Right lobe of liver (tissue), 6 donors: ENCODE data around the gene NSDHL. TPM values are rescaled to one million over a fixed set of nuclear protein-coding genes. Genes with fewer than 3 reads are reported as not detected.
A peak's percentile ranks its signal among the peaks of the same experiment; 100 is the strongest.

Experiments
- ATAC-seq, 4 donors: fragments of 200-7000 bp; cut with Tn5 transposase; one replicate each; pipeline ENCODE4 v1.9.1; 2020; ENCODE audit warnings: mild to moderate bottlenecking in 4 of 4, moderate library complexity in 4 of 4
- DNase-seq, 3 donors: peaks; one replicate each; pipeline ENCODE4 v3.0.0-alpha.2; 2020
- H3K27ac ChIP-seq, 3 donors: fragments of 200-600 bp; one replicate each; pipeline ENCODE4 v1.8.0; 2022
- H3K27me3 ChIP-seq, 2 donors: fragments of 200-600 bp; one replicate each; pipeline ENCODE4 v1.8.0; 2022
- H3K36me3 ChIP-seq, 4 donors: fragments of 200-600 bp; sonication (generic) in 1 of 4; one replicate each; pipeline versions ENCODE4 v1.5.1 to v1.8.0; 2017 to 2022; ENCODE audit warnings: control low read depth in 1 of 4
- H3K4me1 ChIP-seq, 4 donors: fragments of 200-600 bp; sonication (generic) in 1 of 4; one replicate each; pipeline versions ENCODE4 v1.5.1 to v1.8.0; 2017 to 2022; ENCODE audit warnings: control low read depth in 1 of 4
- H3K4me3 ChIP-seq, 3 donors: fragments of 200-600 bp; one replicate each; pipeline ENCODE4 v1.8.0; 2022
- H3K9me3 ChIP-seq, 4 donors: fragments of 200-600 bp; sonication (generic) in 1 of 4; one replicate each; pipeline versions ENCODE4 v1.5.1 to v1.8.0; 2017 to 2022; ENCODE audit warnings: control low read depth in 1 of 4
- POLR2A ChIP-seq: fragments of 450-650 bp; IDR thresholded peaks from one replicate; pipeline ENCODE4 v1.6.1; 2017; ENCODE audit warnings: antibody characterized with exemption, mild to moderate bottlenecking
- whole genome bisulfite sequencing: methylation state at CpG from one replicate; pipeline ENCODE4 v1.1.6; 2018; ENCODE audit warnings: low coverage, low lambda C conversion rate; ENCODE audit not compliant: insufficient coverage; ENCODE audit errors: missing lambda C conversion rate; 5-methylcytosine and 5-hydroxymethylcytosine counted together
- intact Hi-C, 2 donors: fragments of 100-400 bp; cut with DNase I; formaldehyde crosslinking; loops; one replicate each; pipeline versions ENCODE4 v1.11.2 to v1.14.1; 2022
- total RNA-seq, 6 experiments: library from RNA; depleted of rRNA in 2 of 6; stranded (reverse); fragments of >200 nt in 2 of 6; fragmentation: NEBNext Ultra II Directional in 3 of 6; extraction: Animal tissue kit (Norgen Biotek cat#: 25700) in 3 of 6; gene quantifications; one replicate each; pipeline versions ENCODE4 v1.1.0 to v1.2.4, GENCODE V29; 2016 to 2023
- TF ChIP-seq, protein P1 (sequence below), 4 donors: fragments of 200-600 bp in 3 of 4; fragments of 450-650 bp in 1 of 4; IDR thresholded peaks; one replicate each; pipeline versions ENCODE4 v1.5.1 to v1.8.0; 2016 to 2022; ENCODE audit warnings: antibody characterized with exemption in 4 of 4, mild to moderate bottlenecking in 2 of 4
- donor health status: DM: no; HTN: yes; CAD: no.
- donor health status: DM: no; HTN: no; CAD: no.
- donor health status: DM: no; HTN: no; CAD: no.
- donor health status: DM: no; HTN: yes; CAD: no.
- donor health status: DM: no; HTN: yes; CAD: no.

The NSDHL gene
- total RNA-seq, 6 experiments from 2014 or later: 16.1 to 38.2 (median 20.9) TPM

DNA sequence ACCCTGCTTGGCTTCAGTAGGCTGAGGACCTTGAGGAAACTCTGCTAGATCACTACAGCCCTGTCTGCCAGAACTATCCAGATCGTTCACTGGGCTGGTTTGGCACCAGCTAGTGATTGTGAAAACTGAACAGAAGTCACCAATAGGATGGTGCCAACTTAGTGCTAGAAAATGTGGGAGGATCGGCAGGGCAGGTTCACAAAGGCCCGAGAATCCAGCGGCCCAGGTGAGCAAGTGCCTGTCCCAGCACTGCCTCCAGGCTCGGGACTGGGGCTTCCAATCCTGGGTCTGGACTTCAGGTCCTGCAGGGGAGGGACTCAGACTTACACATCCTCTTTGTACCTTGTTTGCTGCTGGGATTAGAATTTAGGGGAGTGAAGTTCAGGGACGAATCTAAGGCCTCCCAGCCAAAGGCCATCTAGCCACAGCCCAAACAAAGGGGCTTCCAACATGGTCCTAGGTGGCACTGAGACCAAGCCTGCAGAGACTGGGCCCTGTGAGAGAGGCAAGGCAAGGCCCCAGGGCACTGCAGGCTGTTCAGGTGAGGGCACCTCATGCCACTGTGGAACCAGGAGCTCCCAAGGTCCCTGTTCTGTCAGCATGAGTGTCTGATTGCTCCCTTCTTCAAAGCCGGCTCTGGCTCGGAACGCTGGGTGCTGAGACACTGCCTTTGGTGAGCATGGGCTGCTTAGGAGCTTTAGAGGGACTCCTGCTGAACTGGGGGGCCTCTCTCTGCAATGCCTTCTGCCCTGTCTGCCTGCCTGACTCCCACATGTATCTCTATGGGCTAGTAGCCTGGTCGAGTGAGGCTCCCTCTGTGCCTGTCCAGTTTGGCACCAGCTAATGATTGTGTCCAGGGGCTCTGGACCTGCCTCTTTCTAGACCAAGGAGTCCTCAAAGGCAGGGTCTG, 46.3 kb downstream of the NSDHL start:
- WGBS: 18% methylated on average over 4 of the region's 10 CpGs
- Histone ChIP-seq H3K9me3 (no peaks in the 10 kb centered on the region), H3K27me3 (no peaks in the 10 kb centered on the region), H3K27ac (no peak overlapping the region), H3K4me3 (no peak overlapping the region), H3K36me3 (no peaks in the 10 kb centered on the region), H3K4me1 (no peaks in the 10 kb centered on the region)
- ATAC-seq (peak; percentile 58 to 88 (median 78)), DNase-seq (peak in 1 of 3 donors; percentile 66)
- intact Hi-C loops: no loop called here
- no peak for TF ChIP-seq POLR2A
- TF ChIP-seq, protein P1, sequence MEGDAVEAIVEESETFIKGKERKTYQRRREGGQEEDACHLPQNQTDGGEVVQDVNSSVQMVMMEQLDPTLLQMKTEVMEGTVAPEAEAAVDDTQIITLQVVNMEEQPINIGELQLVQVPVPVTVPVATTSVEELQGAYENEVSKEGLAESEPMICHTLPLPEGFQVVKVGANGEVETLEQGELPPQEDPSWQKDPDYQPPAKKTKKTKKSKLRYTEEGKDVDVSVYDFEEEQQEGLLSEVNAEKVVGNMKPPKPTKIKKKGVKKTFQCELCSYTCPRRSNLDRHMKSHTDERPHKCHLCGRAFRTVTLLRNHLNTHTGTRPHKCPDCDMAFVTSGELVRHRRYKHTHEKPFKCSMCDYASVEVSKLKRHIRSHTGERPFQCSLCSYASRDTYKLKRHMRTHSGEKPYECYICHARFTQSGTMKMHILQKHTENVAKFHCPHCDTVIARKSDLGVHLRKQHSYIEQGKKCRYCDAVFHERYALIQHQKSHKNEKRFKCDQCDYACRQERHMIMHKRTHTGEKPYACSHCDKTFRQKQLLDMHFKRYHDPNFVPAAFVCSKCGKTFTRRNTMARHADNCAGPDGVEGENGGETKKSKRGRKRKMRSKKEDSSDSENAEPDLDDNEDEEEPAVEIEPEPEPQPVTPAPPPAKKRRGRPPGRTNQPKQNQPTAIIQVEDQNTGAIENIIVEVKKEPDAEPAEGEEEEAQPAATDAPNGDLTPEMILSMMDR (IDR thresholded peaks at IDR 0.05): no peak

DNA sequence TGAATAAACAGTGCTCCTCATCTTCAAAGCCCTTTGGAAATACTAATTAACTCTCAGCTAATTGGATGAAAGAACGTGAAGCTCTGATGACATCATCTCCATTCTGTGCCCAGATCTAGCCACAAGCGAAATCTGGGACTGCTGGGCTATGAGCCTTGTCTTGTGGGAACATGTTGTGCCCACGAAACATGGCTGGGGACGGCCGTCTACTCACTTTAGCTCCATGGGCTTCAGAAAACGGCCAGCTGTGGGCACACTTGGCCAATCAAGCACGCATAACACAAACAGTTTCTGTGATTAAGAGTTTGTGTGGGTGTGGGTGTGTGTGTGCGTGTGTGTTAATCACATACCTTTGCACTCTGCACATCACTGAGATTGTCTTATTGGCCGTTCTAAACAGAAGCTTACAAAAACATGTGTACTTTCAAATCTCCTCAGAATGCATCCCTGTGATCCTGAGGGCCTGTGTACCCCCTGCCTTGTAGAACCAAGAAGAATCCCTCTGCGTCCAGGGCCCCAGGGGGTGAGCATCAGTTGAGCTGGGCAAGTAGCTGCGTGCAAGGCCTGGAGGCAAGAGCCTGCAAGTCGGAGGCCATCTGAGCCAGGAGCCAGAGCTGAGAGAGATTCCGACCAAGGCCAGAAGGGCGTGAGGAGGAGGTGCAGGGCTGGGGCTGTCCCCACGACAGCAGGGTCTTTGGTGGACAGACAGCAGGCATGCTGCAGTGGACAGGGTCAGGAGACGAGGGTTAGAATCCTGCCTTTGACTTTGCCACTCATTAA, 48.3 kb downstream of the NSDHL start:
- no peaks in the 10 kb centered on the region for H3K36me3 ChIP-seq
- TF ChIP-seq, protein P1 (IDR thresholded peaks at IDR 0.05): no peak
- TF ChIP-seq POLR2A: no peak
- DNase-seq (no peak), ATAC-seq (no peak)
- 44% methylated on average over 4 of the region's 16 CpGs for WGBS
- no peaks in the 10 kb centered on the region for H3K4me1 ChIP-seq
- no peak overlapping the region for H3K4me3 ChIP-seq
- no peaks in the 10 kb centered on the region for H3K27me3 ChIP-seq
- no peak overlapping the region for H3K27ac ChIP-seq
- H3K9me3 ChIP-seq: no peaks in the 10 kb centered on the region
- intact Hi-C loops: no loop called here

DNA sequence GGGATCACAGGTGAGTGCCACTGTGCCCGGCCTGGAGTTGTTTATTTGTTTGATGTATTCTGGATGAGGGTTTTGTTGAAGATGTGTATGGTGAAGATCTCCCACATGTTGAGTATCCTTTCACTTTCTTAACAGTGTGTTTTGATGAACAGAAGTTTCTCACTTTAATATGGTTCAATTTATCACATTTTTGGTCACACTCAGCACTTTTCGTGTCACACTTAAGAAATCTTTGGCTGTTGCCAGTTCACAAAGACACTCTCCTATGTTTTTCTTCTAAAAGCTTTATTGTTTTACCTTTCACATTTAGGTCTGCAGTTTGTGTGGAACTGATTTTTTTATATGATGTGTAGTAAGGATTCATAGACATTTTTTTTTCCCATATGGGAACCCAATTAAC, 50.4 kb downstream of the NSDHL start:
- no peak for TF ChIP-seq POLR2A
- TF ChIP-seq, protein P1 (IDR thresholded peaks at IDR 0.05): no peak
- H3K27ac ChIP-seq: no peak overlapping the region
- H3K4me3 ChIP-seq: no peak overlapping the region
- H3K27me3 ChIP-seq: no peaks in the 10 kb centered on the region
- H3K36me3 ChIP-seq: no peaks in the 10 kb centered on the region
- WGBS: 80% methylated on average over 2 of the region's 2 CpGs
- no peaks in the 10 kb centered on the region for H3K9me3 ChIP-seq
- intact Hi-C loops: no loop called here
- no peaks in the 10 kb centered on the region for H3K4me1 ChIP-seq
- no peak for ATAC-seq
- DNase-seq: no peak

DNA sequence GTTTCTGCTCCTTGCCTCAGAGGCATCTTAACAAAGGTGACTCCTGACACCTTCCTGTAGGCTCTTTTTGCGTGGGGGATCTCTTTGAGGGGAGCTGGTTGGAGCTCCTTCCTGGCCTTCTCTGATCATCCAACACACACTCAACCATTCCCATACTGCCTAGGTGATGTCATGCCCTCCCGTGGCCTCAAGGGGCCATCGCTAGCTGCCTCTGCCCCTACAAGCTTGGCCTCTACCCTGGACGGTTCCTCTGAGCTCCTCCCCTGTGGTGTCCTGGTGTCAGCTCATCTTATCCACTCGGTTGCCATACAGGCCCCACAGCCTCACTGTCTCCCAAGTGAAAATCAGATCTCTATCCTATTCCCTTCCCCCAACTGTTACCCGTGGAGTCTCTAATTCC, 53.3 kb downstream of the NSDHL start:
- WGBS: 51% methylated on average over 4 of the region's 6 CpGs
- no peaks in the 10 kb centered on the region for H3K36me3 ChIP-seq
- H3K27ac ChIP-seq: no peak overlapping the region
- DNase-seq (no peak), ATAC-seq (no peak)
- intact Hi-C loops: no loop called here
- no peaks in the 10 kb centered on the region for H3K9me3 ChIP-seq
- H3K4me3 ChIP-seq: no peak overlapping the region
- no peaks in the 10 kb centered on the region for H3K27me3 ChIP-seq
- no peak for TF ChIP-seq POLR2A
- TF ChIP-seq, protein P1 (IDR thresholded peaks at IDR 0.05): no peak
- H3K4me1 ChIP-seq: no peaks in the 10 kb centered on the region
